ENCODE measurements around the gene MAP3K4. TPM values are rescaled to one million over a fixed set of nuclear protein-coding genes. Genes with fewer than 3 reads are reported as not detected.

MAP3K4 gene
- polyA plus RNA-seq, 1 experiment, result 12.7 TPM

DNA sequence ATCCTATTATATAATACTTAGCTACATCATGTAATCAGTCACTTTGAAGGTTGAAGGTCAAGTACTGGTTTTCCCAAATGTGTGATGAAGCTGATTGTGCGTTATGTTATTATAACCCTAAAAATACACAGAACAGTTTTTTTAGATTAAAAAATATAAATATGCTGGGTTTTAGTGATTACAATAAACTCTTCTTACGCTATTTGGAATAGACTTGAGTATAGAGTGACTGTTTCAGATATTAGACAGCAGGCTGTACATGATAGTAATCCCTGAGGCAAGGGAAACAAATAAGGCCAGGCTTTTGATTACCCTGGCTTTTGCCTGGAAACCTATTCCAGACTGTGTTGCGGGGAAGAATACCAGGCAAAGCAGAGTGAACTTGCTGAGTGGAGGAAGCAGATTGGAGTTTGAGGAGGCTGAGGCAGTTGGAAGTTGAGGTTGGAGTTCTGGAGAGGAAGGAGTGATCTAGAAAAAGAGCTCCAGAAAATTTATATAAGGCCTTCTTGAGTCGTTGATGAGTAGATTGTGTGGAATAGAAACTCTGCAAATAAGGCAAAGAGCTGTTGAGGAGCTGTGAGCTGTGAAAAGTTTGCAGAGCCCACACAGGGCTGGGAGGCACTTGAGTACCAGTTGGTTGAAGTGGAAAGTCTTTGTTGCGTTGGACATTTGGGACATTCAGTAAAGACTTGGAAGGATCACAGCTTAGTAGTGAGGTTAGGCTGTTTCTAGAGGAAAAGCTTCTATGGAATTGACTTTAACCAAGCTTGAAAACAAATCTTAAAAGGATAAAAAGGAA is 26.4 kb downstream of the MAP3K4 start:
- TF ChIP-seq, protein P1, sequence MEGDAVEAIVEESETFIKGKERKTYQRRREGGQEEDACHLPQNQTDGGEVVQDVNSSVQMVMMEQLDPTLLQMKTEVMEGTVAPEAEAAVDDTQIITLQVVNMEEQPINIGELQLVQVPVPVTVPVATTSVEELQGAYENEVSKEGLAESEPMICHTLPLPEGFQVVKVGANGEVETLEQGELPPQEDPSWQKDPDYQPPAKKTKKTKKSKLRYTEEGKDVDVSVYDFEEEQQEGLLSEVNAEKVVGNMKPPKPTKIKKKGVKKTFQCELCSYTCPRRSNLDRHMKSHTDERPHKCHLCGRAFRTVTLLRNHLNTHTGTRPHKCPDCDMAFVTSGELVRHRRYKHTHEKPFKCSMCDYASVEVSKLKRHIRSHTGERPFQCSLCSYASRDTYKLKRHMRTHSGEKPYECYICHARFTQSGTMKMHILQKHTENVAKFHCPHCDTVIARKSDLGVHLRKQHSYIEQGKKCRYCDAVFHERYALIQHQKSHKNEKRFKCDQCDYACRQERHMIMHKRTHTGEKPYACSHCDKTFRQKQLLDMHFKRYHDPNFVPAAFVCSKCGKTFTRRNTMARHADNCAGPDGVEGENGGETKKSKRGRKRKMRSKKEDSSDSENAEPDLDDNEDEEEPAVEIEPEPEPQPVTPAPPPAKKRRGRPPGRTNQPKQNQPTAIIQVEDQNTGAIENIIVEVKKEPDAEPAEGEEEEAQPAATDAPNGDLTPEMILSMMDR (IDR thresholded peaks at IDR 0.05; ENCODE audit: low read depth, low read length), result no peak
- no peaks in the 10 kb centered on the region for H3K27me3 ChIP-seq (ENCODE audit: control insufficient read depth, insufficient read depth, low read length)
- no peak overlapping the region for H3K27ac ChIP-seq (ENCODE audit: low read depth, low read length)
- POLR2A ChIA-PET, result no interaction called here
- CTCF ChIA-PET, result no interaction called here
- H3K9me3 ChIP-seq (ENCODE audit: control insufficient read depth, insufficient read depth, low read length), result no peaks in the 10 kb centered on the region
- no peak for DNase-seq (ENCODE audit: low read depth, low spot score)
- H3K4me3 ChIP-seq (ENCODE audit: low read depth, low read length), result no peak overlapping the region

GRCh38 chr6:161019324-161019839 is 27.8 kb downstream of the MAP3K4 start:
- no peak for DNase-seq (ENCODE audit: low read depth, low spot score)
- Histone ChIP-seq H3K9me3 (ENCODE audit: control insufficient read depth, insufficient read depth, low read length) (no peaks in the 10 kb centered on the region), H3K27me3 (ENCODE audit: control insufficient read depth, insufficient read depth, low read length) (no peaks in the 10 kb centered on the region), H3K27ac (ENCODE audit: low read depth, low read length) (no peak overlapping the region), H3K4me3 (ENCODE audit: low read depth, low read length) (no peak overlapping the region)
- ChIA-PET CTCF (no interaction called here), POLR2A (no interaction called here)
- TF ChIP-seq, protein P1 (IDR thresholded peaks at IDR 0.05; ENCODE audit: low read depth, low read length), result no peak

DNA sequence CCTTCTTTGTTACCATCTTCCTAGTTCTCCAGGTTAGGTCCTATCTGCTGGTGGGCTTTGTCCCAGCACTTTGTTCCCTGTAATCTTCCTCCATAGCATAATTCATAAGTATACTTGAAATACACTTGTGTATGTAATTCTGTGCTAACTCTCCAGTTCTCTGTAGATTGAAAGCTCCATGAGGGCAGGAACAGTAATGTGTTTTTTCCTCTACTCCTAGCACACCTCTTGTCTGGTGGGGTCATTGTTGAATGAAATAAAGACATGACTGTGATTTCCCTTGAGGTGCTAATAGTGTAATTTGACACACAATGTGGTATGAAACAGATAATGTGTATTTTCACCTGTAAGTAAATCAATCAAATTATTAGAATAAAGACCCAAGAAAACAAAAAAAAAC is 30.0 kb downstream of the MAP3K4 start:
- Histone ChIP-seq H3K27me3 (ENCODE audit: control insufficient read depth, insufficient read depth, low read length) (no peaks in the 10 kb centered on the region), H3K27ac (ENCODE audit: low read depth, low read length) (no peak overlapping the region), H3K4me3 (ENCODE audit: low read depth, low read length) (no peak overlapping the region), H3K9me3 (ENCODE audit: control insufficient read depth, insufficient read depth, low read length) (no peaks in the 10 kb centered on the region)
- ChIA-PET CTCF (interaction anchor here (0.6 kb wide), 1 partner anchor 234 kb away, joined by 3 read pairs; no protein-coding TSS in a partner anchor), POLR2A (no interaction called here)
- TF ChIP-seq, protein P1 (IDR thresholded peaks at IDR 0.05; ENCODE audit: low read depth, low read length), result no peak
- DNase-seq (ENCODE audit: low read depth, low spot score), result no peak

DNA sequence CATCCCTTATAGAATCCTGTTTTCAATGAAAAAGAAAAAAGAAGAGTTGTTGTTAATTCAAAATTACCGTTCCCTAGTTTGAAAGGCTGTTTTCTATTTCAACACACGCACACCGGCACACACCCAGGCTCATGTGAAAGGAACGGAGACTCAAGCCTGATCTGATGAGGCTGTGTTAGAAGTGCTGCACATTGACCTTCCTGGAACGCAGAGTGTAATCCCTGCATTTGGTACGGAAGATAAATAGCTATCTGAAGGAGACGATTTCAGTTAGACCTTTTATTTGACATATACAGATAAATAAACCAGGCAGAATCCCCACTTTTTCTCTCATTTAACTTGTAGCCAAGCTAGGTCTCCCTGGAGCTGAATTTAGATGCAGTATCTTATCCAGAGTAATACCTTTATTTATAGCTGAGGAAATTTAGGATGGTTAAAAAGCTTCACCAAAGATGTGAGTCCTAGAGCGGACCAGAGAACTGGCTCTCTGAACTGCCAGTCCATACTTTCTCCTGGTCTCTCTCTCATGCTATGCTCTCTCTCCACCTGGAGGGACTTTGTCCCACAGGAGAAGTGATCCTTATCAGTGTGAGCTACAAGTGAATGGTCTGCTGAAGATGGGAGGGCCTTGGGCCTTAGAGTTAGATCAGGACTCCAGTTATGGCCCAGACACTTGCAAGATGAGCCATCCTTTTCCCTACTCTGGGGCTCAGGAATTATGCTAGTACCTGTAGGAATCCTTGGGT is 30.6 kb downstream of the MAP3K4 start:
- CTCF ChIA-PET, result interaction anchor here (0.6 to 1.1 kb wide), 2 partner anchors 20 to 233 kb away, joined by 3 read pairs; no protein-coding TSS in a partner anchor
- POLR2A ChIA-PET, result no interaction called here
- TF ChIP-seq, protein P1 (IDR thresholded peaks at IDR 0.05; ENCODE audit: low read depth, low read length), result no peak

GRCh38 chr6:161023316-161023715 is 31.7 kb downstream of the MAP3K4 start:
- TF ChIP-seq, protein P1 (IDR thresholded peaks at IDR 0.05; ENCODE audit: low read depth, low read length), result no peak
- ChIA-PET POLR2A (no interaction called here), CTCF (interaction anchor here (1.1 kb wide), 1 partner anchor 19 kb away, joined by 3 read pairs; no protein-coding TSS in a partner anchor)
- no peaks in the 10 kb centered on the region for H3K9me3 ChIP-seq (ENCODE audit: control insufficient read depth, insufficient read depth, low read length)
- no peak overlapping the region for H3K4me3 ChIP-seq (ENCODE audit: low read depth, low read length)
- H3K27ac ChIP-seq (ENCODE audit: low read depth, low read length), result no peak overlapping the region
- no peaks in the 10 kb centered on the region for H3K27me3 ChIP-seq (ENCODE audit: control insufficient read depth, insufficient read depth, low read length)
- no peak for DNase-seq (ENCODE audit: low read depth, low spot score)

More for the DNA sequence above, 30.6 kb downstream of the MAP3K4 start:
- H3K4me3 ChIP-seq (ENCODE audit: low read depth, low read length), result no peak overlapping the region
- H3K27me3 ChIP-seq (ENCODE audit: control insufficient read depth, insufficient read depth, low read length), result no peaks in the 10 kb centered on the region
- no peak for DNase-seq (ENCODE audit: low read depth, low spot score)
- H3K27ac ChIP-seq (ENCODE audit: low read depth, low read length), result no peak overlapping the region
- H3K9me3 ChIP-seq (ENCODE audit: control insufficient read depth, insufficient read depth, low read length), result no peaks in the 10 kb centered on the region
